GM12865 (cell line): ENCODE measurements around the gene TCF20.
A peak's percentile ranks its signal among the peaks of the same experiment; 100 is the strongest.

Experiments
- DNase-seq: peaks from one replicate; pipeline ENCODE4 v3.0.0; 2010; ENCODE audit warnings: low read depth
- H3K4me3 ChIP-seq: 2 replicates; pipeline ENCODE4 v1.5.1; 2011; ENCODE audit warnings: mild to moderate bottlenecking, low read depth, low read length, control low read depth
- CTCF ChIP-seq: IDR thresholded peaks from 2 replicates; pipeline ENCODE4 v1.5.1; 2011; ENCODE audit warnings: low read length, control low read depth, low read depth, inconsistent platforms; ENCODE audit not compliant: insufficient read depth; ENCODE audit errors: missing control alignments

TCF20 gene

GRCh38 chr22:42277988-42278776 lies 7.7 kb upstream of the TCF20 start:
- DNase-seq = peak; percentile 73
- H3K4me3 ChIP-seq = no peak overlapping the region
- TF ChIP-seq CTCF = peak; percentile 30

- no peak overlapping the region for H3K4me3 ChIP-seq
- no peak for TF ChIP-seq CTCF
- no peak for DNase-seq
These were observed 6.8 kb upstream of the TCF20 start for GRCh38 chr22:42277232-42277753.

GRCh38 chr22:42275970-42276369 lies 5.5 kb upstream of the TCF20 start:
- DNase-seq = no peak
- TF ChIP-seq CTCF = no peak
- no peak overlapping the region for H3K4me3 ChIP-seq

- no peak for TF ChIP-seq CTCF
- no peak for DNase-seq
- no peak overlapping the region for H3K4me3 ChIP-seq
These were observed 4.7 kb upstream of the TCF20 start for GRCh38 chr22:42275176-42275575.

GRCh38 chr22:42273855-42274451 lies 3.5 kb upstream of the TCF20 start:
- DNase-seq = no peak
- no peak for TF ChIP-seq CTCF
- H3K4me3 ChIP-seq = no peak overlapping the region

- H3K4me3 ChIP-seq = no peak overlapping the region
- DNase-seq = no peak
- TF ChIP-seq CTCF = no peak
These were observed 2.1 kb upstream of the TCF20 start for GRCh38 chr22:42272431-42272999.
